RKO (cell line): ENCODE measurements around the gene OMA1.

Experiments used
- DNase-seq: peaks from one replicate; pipeline ENCODE4 v3.0.0-alpha.2; 2016; ENCODE audit warnings: low spot score

Gene OMA1

GRCh38 chr1:58457023-58457635, 89.4 kb downstream of the OMA1 start:
- no peak for DNase-seq

DNA sequence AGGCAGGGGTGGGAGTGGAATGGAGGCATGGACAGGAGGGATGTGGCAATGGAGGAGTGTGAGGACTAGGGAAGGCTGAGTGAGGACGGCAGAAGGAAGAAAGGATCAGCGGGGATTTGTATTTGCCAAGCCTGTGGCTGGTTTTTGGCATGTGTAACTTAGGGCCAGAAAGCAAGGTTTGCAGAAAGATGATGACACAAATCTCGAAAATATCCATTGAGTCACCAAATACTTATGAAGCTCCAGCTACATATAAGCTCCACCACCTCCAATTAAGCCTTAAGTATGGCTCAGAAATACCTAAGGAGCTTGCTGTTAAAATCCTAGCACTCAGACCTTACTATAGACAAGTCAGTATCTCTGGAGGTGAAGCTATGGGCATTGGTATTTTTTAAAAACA, 90.1 kb downstream of the OMA1 start:
- no peak for DNase-seq

DNA sequence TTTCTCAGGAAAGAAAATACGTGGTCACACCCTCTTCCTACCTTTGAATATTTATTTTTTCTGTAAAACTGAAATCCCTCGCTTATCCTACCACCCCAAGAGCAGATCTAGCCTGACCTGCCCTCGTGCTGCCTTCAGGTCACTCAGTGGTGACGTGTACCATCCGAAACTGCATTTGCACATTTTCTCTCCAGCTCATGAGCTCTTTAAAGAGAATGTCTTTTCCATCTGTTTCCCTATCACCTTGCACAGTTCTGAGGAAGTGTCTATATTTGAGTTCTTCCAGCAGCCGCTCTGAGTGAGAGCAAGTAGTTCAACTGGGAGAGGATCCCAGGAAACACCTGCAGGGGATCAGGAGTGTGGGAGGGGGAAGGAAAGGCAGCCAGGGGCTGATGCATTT, 91.7 kb downstream of the OMA1 start:
- DNase-seq = no peak

DNA sequence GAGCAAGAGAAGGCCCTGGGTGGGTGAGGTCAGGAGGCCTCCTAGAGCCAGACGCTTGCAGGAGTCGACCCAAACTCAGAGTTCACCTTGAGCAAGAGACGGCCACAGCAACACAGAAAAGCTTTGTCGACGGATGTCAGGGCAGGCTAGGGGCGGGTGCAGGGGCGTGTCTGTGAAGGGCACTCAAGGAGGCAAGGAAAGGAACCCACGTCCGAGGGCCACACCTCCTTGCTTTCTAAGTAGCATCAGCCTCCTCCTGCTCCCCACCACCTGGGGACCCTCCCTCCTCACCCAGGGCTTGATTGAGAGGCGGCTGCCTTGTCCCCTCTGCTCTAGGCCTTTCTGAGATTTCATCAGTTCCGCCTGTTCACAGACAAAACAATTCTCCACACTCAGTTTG, 92.1 kb downstream of the OMA1 start:
- no peak for DNase-seq

DNA sequence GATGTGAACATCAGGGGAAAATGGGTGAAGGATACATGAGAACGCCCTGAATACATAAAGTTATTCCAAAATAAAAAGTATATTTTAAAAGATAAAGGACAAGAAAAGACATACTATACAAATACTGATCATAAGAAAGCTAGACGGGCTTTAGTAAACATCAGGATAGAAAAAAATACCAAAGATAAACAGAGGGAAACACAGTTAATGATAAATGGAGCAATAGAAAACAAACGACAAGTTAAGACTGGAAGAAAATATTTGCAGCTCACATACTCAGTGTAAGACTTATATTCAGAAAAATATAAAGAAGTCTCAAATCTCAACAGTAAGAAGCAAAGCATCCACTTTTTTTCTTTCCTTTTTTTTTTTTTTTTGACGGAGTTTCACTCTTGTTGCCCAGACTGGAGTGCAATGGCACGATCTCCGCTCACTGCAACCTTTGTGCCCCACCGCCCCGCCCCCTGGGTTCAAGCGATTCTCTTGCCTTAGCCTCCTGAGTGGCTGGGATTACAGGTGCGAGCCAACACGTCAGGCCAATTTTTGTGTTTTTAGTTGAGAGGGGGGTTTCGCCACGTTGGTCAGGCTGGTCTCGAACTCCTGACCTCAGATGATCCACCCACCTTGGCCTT, 94.8 kb downstream of the OMA1 start:
- no peak for DNase-seq

- DNase-seq = no peak
These were observed 98.6 kb downstream of the OMA1 start for GRCh38 chr1:58447886-58448285.

- DNase-seq = no peak
These were observed 99.5 kb downstream of the OMA1 start for GRCh38 chr1:58447042-58447441.

DNA sequence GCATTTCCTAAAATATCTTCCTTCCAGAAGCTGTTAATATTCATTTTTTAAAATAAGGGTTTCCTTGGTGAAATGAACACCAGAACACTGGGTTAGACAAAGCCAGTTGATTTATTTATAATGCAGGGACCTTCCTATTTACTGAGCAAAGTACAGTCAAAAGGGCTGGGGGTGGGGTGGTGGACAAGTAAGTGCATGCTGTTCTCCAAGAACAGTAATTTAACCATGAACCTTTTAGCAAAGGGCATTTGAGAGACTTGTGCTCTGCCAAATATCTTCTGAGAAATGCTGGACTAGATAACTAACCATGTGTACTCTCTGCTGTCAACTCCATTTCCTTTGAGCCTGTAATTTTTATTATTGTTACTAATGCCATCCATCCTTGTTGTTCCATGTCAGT, 100.2 kb downstream of the OMA1 start:
- no peak for DNase-seq

DNA sequence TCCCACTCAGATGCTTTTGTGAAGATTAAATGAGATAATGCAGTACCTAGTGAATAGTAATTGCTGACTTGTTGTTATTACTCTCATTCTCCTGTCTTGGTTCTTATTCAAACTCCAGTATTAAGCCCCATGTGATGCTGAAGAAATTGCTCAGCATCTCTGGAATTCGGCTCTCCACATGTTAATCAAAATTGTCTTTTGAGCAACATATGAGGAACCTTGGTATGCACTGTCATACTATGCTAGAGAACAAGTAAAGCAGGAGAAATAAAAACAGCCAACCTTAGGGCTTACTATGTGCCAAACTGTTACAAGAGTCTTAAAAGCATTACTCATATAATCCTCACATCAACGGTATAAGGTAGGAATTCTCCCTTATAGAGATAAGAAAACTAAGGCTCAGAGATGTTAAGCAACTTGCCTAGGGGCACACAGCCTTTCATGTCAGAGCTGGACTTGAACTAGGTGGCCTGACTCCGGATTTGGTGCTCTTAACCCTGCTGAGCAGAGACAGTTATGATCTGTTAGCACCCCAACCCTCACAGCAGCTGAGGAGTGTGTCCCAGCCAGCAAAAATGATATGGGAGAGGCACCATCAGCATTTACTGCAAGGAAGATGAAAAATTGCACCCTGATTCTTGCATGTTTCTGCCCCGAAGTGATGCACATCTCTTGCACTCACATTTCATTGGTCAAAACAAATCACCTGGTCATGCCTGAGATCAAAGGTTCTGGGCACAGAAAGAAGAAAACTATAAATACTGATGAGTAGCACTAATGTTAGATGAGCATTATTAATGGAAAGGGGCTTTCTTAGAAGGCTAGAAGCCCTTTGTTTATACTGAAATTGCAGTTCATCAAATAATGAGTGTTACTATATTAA, 102.3 kb downstream of the OMA1 start:
- no peak for DNase-seq

- no peak for DNase-seq
These were observed 104.4 kb downstream of the OMA1 start for GRCh38 chr1:58442114-58442513.

DNA sequence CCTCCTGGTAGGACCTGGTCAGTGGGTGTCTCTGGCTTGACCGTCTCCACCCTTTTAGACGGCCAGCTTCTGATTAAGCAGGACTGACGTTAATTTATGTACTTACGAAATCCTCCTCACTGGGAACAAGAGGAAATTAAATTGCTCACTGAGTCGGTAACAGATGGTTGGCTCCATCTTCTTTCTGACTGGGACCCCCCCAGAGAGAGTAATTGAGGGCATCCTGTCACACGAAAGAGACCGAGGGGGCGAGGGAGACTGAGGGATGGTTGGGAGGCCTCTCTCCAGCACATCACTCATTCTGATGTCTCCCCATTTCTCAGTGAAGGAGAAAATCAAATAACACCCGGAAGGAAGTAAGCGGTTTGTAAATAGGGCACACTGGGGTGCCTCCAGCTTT, 104.8 kb downstream of the OMA1 start:
- no peak for DNase-seq

DNA sequence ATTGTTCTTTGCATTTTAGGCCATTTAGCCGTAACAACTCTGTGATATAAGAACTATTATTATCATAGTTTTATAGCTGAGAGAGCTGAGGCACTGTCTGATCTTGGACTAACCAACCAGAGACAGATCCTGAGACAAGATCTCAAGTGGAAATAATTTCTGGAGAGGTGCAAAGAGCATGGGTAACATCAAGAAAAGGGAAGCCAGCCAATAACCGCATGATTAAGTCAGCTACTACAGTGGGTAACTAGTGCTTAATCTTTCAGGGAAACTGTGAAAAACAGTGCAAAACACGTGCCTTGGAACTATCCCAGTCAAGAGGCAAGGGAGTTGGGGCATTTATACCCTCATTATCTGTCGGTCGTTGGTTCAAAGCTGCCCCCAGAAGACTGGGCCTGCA, 105.8 kb downstream of the OMA1 start:
- no peak for DNase-seq

DNA sequence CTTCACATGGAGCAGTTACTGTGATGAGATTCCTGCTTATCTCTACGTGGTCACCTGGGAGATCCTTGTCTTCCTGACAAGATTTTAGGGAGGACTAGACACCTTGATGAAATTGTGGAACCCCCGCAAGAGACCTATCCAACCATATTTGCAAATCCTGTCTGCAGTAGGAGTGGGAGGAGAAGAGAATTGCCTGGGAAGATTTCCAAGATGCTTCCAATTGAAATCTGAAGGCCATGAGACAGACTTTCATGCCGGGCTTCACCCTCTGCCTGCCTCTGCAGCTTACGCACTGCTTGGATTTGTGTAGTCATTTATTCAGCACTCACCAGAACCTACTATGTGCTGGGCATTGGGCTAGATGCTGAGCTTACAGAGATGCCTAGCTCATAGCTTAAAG, 106.6 kb downstream of the OMA1 start:
- DNase-seq = no peak

DNA sequence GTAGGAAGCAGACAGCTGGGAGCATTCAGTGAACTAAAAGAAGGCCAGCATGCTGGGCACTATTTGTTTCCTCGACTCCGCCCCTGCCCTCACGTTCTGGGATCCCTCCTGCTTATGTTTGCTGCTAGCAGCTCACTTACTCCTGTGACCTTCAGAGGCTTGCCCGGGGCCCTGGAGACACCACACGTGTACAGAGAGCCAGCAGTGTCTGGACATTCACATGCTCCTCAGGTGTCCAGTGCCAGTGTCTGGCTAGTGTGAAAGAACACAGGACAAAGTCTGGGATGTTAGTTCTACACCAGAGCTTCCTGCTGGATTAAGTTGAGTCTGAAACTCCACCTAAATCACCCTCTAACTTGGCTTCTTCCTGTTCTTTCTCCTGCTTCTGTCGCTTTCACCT, 108.1 kb downstream of the OMA1 start:
- DNase-seq = no peak

DNA sequence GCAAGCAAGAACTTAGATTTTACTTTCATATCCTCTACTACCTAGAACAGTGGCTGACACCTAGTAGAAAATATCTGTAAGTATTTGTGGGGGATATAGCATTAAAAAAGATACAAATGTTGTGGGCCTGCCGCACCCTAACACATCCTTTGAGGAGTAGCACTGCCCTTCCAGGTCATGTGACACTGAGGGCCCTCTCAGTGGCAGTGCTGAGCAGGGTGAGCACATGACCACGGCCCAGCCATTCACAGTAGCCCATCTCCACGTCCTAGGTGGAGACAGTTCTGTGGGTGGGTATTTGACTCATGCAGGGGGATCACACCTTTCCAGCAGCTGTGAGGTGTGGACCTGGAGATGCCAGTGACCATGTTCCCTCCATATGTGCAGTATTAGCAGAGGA, 108.9 kb downstream of the OMA1 start:
- no peak for DNase-seq

GRCh38 chr1:58436615-58437297, 109.8 kb downstream of the OMA1 start:
- DNase-seq = no peak

DNA sequence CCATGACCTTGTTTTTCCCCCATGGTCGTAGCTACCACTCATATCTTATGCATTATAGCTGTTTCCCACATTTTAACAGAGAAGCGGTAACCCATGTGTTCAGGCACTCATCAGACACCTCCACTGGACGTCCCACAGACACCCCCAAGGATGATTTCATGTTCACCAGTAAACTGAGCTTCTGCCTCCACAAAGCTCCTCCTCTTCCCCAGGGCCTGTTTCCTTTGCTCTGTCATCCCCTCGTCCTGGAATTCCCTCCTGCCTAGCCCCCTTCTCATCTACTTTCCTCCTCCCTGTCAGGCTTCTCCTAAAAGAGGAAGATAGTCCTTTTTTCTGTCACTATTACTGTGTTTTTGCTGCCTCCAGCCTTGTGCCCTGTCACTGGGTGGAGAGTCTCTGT, 111.2 kb downstream of the OMA1 start:
- no peak for DNase-seq

DNA sequence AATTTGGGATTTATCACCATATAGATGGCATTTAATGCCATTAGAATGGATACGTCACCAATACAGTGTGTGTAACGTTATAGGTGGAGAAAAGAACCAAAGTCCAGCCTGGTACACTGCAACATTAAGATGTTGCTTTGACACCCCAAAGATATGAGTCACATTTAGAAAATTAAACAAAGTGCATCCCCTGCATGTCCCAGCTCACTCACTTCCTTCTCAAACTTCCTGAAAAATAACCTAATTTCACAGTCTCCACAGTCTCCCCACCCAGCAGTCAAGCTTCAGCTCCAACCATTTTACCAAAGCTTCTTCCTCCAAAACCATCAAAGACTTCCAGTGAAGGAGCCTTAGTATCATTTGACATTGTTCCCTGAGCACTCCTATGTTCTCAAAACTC, 111.9 kb downstream of the OMA1 start:
- DNase-seq = no peak

GRCh38 chr1:58434181-58434580, 112.3 kb downstream of the OMA1 start:
- no peak for DNase-seq

DNA sequence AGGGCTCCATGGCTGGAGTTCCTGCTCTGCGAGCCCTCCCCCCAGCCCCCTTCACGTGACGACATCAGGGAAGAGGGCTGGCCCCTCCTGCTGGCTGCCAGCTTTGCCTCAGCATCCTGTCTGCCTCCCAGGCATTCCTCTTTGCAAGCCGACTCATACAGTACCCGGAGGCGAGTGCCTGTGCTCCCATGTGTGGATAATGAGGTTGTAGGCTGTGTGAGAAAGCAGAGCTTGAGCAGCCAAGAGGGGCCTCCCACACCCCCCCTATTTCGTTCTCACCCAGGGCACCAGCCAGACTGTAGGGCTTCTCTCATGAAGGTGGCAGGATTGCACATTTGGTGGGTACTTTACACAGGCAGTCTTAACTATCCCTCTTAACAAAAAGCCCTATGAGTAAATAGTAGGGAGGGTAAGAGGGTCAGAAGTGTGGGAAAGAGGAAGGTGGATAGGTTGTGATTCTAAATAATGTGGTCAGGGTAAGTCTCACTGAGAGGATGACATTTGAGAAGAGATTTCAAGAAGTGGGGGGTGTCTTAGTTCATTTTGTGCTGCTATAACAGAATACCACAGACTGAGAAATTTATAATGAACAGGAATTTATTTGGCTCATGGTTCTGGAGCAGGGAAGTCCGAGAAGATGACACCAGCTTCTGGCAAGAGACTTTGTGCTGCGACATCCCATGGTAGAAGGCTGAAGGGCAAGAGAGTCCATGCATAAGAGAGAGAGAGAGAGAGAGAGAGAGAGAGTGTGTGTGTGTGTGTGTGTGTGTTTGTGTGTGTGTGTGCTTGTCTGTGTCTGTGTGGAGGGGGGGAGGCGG, 113.5 kb downstream of the OMA1 start:
- DNase-seq = no peak

GRCh38 chr1:58431901-58432620, 114.5 kb downstream of the OMA1 start:
- no peak for DNase-seq
